Measurements from ENCODE around the gene EEF1AKMT2. TPM values are rescaled to one million over a fixed set of nuclear protein-coding genes. Genes with fewer than 3 reads are reported as not detected.
A peak's percentile ranks its signal among the peaks of the same experiment; 100 is the strongest.

The EEF1AKMT2 gene
- total and polyA plus RNA-seq, 9 of the 15 experiments (the other 6 are each of a cell fraction or from before 2014, with no cell fraction given): 9.3 to 34.3 (median 23.7) TPM

DNA sequence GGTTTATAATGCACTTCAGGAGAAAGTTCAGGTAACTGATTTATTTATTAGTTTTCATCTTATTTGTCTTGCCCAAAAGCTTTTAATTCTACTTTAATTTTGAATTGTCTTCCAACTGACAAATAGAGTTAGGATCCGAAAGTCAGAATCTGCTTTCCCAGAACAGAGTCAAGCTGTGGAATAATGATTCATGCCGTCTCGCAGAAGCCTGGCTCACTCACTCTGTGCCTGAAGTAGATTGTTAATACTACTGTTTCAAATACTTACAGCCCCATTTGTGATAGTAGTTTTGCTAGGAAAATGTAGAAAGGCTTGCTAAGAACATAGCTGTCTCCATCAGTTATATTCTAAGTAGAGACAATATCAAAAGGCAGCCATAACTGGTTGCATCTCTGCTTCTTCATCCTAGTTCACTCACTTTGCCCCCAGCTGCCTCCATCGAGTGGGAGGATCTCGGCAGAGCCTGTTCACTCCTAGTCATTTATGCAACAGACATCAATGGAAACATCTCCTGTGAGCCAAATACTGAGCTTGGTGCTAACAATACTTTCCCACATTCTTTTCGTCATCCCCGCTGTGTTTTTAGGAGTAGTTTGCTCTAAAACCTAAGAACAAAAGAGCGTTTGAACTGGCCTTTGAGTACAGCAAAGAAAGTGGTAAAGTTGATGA, 37.9 kb upstream of the EEF1AKMT2 start (continued):
- TF ChIP-seq, protein P1, sequence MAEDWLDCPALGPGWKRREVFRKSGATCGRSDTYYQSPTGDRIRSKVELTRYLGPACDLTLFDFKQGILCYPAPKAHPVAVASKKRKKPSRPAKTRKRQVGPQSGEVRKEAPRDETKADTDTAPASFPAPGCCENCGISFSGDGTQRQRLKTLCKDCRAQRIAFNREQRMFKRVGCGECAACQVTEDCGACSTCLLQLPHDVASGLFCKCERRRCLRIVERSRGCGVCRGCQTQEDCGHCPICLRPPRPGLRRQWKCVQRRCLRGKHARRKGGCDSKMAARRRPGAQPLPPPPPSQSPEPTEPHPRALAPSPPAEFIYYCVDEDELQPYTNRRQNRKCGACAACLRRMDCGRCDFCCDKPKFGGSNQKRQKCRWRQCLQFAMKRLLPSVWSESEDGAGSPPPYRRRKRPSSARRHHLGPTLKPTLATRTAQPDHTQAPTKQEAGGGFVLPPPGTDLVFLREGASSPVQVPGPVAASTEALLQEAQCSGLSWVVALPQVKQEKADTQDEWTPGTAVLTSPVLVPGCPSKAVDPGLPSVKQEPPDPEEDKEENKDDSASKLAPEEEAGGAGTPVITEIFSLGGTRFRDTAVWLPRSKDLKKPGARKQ (CRISPR knock-in tag; IDR thresholded peaks at IDR 0.05): no peak

DNA sequence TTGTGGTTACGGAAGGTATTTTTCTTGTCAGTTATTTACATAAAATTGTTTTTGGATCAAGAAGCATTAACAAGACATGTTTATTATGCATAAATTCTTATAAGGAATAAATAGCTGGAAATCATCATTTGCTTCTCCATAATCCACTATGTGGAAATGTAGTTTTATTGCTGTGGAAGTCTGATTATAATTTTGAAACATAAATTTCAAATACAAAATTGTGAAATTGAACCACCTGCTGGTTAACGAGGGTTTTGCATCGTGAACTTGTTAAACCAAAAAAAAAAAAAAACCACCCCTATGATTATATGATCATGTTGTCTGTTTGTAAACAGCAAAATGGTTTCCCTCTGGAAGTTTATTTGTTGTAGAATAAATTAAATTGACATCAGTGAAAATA, 35.8 kb upstream of the EEF1AKMT2 start:
- POLR2A ChIA-PET: no interaction called here
- DNase-seq (ENCODE audit: extremely low read depth in 1 of 4, low spot score in 3 of 4): peak; percentile 4 to 28 (median 18)
- in situ Hi-C loops (cut with MboI): no loop called here

More for the DNA sequence above, 35.8 kb upstream of the EEF1AKMT2 start:
- intact Hi-C loops (cut with micrococcal nuclease): loop anchor here (10.0 kb wide), 2 partner anchors 83 to 293 kb away; partner anchors contain the start of gene FAM53B
- no peak for TF ChIP-seq ZNF780A (CRISPR knock-in tag; IDR thresholded peaks at IDR 0.05)
- TF ChIP-seq, protein P2, sequence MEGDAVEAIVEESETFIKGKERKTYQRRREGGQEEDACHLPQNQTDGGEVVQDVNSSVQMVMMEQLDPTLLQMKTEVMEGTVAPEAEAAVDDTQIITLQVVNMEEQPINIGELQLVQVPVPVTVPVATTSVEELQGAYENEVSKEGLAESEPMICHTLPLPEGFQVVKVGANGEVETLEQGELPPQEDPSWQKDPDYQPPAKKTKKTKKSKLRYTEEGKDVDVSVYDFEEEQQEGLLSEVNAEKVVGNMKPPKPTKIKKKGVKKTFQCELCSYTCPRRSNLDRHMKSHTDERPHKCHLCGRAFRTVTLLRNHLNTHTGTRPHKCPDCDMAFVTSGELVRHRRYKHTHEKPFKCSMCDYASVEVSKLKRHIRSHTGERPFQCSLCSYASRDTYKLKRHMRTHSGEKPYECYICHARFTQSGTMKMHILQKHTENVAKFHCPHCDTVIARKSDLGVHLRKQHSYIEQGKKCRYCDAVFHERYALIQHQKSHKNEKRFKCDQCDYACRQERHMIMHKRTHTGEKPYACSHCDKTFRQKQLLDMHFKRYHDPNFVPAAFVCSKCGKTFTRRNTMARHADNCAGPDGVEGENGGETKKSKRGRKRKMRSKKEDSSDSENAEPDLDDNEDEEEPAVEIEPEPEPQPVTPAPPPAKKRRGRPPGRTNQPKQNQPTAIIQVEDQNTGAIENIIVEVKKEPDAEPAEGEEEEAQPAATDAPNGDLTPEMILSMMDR (IDR thresholded peaks at IDR 0.05 in 2 of 3, conservative IDR thresholded peaks at IDR 0.05 in 1 of 3; ENCODE audit: insufficient read depth in 2 of 3, low read depth in 1 of 3, low read length in 3 of 3): peak in 1 of 3 experiments; percentile 46; a peak in 2 of 6 replicates
- peak; percentile 16; the same call in 1 of the 2 replicates for TF ChIP-seq CEBPB (tag; IDR thresholded peaks at IDR 0.05)
- no peak for TF ChIP-seq DMBX1 (CRISPR knock-in tag; IDR thresholded peaks at IDR 0.05; ENCODE audit: borderline replicate concordance)
- peak in 1 of 2 experiments; percentile 37; a peak in 2 of 4 replicates for TF ChIP-seq RAD21 (CRISPR knock-in tag; conservative IDR thresholded peaks at IDR 0.05 in 1 of 2, IDR thresholded peaks at IDR 0.05 in 1 of 2)
- TF ChIP-seq ZNF384 (IDR thresholded peaks at IDR 0.05; ENCODE audit: low read depth, low read length): peak; percentile 81
- H3K4me1 ChIP-seq (replicated peaks in 1 of 2; ENCODE audit: control insufficient read depth in 2 of 2, insufficient read depth in 2 of 2, low read length in 2 of 2): no peaks in the 10 kb centered on the region
- no peak overlapping the region for H2AFZ ChIP-seq (ENCODE audit: low read depth, low read length)
- no peak overlapping the region for H3K27ac ChIP-seq (ENCODE audit: extremely low read depth, low read depth, low read length)
- no peaks in the 10 kb centered on the region for H4K20me1 ChIP-seq (replicated peaks; ENCODE audit: control insufficient read depth, insufficient read depth, low read length)
- no peak overlapping the region for H3K4me2 ChIP-seq (ENCODE audit: insufficient read depth, low read length)
- ATAC-seq: no peak
- no peaks in the 10 kb centered on the region for H3K79me2 ChIP-seq (ENCODE audit: control insufficient read depth, insufficient read depth, low read length)
- no TSS peak for BruUV-seq (replicated peaks)
- no peaks in the 10 kb centered on the region for H3K27me3 ChIP-seq (ENCODE audit: control insufficient read depth in 2 of 2, insufficient read depth in 2 of 2, low read length in 2 of 2)
- CTCF ChIA-PET (ENCODE audit: low intra/inter-chr PET ratio): interaction anchor here (1.1 to 1.4 kb wide), 3 partner anchors 85 to 288 kb away, joined by 4 to 12 read pairs (median 5); no protein-coding TSS in a partner anchor
- no peak overlapping the region for H3K9ac ChIP-seq (ENCODE audit: insufficient read depth in 1 of 2, low read depth in 2 of 2, low read length in 2 of 2)
- H3K9me1 ChIP-seq (ENCODE audit: control insufficient read depth, insufficient read depth, low read length): no peaks in the 10 kb centered on the region
- 45% methylated on average over 3 of the region's 3 CpGs for WGBS (ENCODE audit: insufficient coverage, low coverage, missing lambda C conversion rate)
- H3K4me3 ChIP-seq: no peak overlapping the region
- FAIRE-seq: peak; percentile 19
- no peaks in the 10 kb centered on the region for H3K9me3 ChIP-seq (replicated peaks; ENCODE audit: control insufficient read depth, insufficient read depth, low read depth, low read length)
- H3K36me3 ChIP-seq (ENCODE audit: control insufficient read depth, insufficient read depth, low read length): peaks cover 58% of the 10 kb centered on the region
